Right lobe of liver (tissue), 6 donors: Measurements from ENCODE around the gene TRMT6. TPM values are rescaled to one million over a fixed set of nuclear protein-coding genes. Genes with fewer than 3 reads are reported as not detected.

ENCODE experiments used
- ATAC-seq, 4 donors: fragments of 200-7000 bp; cut with Tn5 transposase; one replicate each; pipeline ENCODE4 v1.9.1; 2020; ENCODE audit warnings: mild to moderate bottlenecking in 4 of 4, moderate library complexity in 4 of 4
- DNase-seq, 3 donors: peaks; one replicate each; pipeline ENCODE4 v3.0.0-alpha.2; 2020
- H3K27ac ChIP-seq, 3 donors: fragments of 200-600 bp; one replicate each; pipeline ENCODE4 v1.8.0; 2022
- H3K27me3 ChIP-seq, 2 donors: fragments of 200-600 bp; one replicate each; pipeline ENCODE4 v1.8.0; 2022
- H3K36me3 ChIP-seq, 4 donors: fragments of 200-600 bp; sonication (generic) in 1 of 4; one replicate each; pipeline versions ENCODE4 v1.5.1 to v1.8.0; 2017 to 2022; ENCODE audit warnings: control low read depth in 1 of 4
- H3K4me1 ChIP-seq, 4 donors: fragments of 200-600 bp; sonication (generic) in 1 of 4; one replicate each; pipeline versions ENCODE4 v1.5.1 to v1.8.0; 2017 to 2022; ENCODE audit warnings: control low read depth in 1 of 4
- H3K4me3 ChIP-seq, 3 donors: fragments of 200-600 bp; one replicate each; pipeline ENCODE4 v1.8.0; 2022
- H3K9me3 ChIP-seq, 4 donors: fragments of 200-600 bp; sonication (generic) in 1 of 4; one replicate each; pipeline versions ENCODE4 v1.5.1 to v1.8.0; 2017 to 2022; ENCODE audit warnings: control low read depth in 1 of 4
- CTCF ChIP-seq, 4 donors: fragments of 200-600 bp in 3 of 4; fragments of 450-650 bp in 1 of 4; IDR thresholded peaks; one replicate each; pipeline versions ENCODE4 v1.5.1 to v1.8.0; 2016 to 2022; ENCODE audit warnings: antibody characterized with exemption in 4 of 4, mild to moderate bottlenecking in 2 of 4
- POLR2A ChIP-seq: fragments of 450-650 bp; IDR thresholded peaks from one replicate; pipeline ENCODE4 v1.6.1; 2017; ENCODE audit warnings: antibody characterized with exemption, mild to moderate bottlenecking
- WGBS: methylation state at CpG from one replicate; pipeline ENCODE4 v1.1.6; 2018; ENCODE audit warnings: low coverage, low lambda C conversion rate; ENCODE audit not compliant: insufficient coverage; ENCODE audit errors: missing lambda C conversion rate; 5-methylcytosine and 5-hydroxymethylcytosine counted together
- intact Hi-C, 2 donors: fragments of 100-400 bp; cut with DNase I; formaldehyde crosslinking; loops; one replicate each; pipeline versions ENCODE4 v1.11.2 to v1.14.1; 2022
- long read RNA-seq: library from polyadenylated mRNA; unstranded; transcript quantifications from one replicate; pipeline ENCODE4 v2.0.0, GENCODE V29; 2019
- total RNA-seq, 6 experiments: library from RNA; depleted of rRNA in 2 of 6; stranded (reverse); fragments of >200 nt in 2 of 6; fragmentation: NEBNext Ultra II Directional in 3 of 6; extraction: Animal tissue kit (Norgen Biotek cat#: 25700) in 3 of 6; gene quantifications; one replicate each; pipeline versions ENCODE4 v1.1.0 to v1.2.4, GENCODE V29; 2016 to 2023
- donor health status: DM: no; HTN: yes; CAD: no.
- donor health status: DM: no; HTN: no; CAD: no.
- donor health status: DM: no; HTN: no; CAD: no.
- donor health status: DM: no; HTN: yes; CAD: no.
- donor health status: DM: no; HTN: yes; CAD: no.

TRMT6 gene
- total RNA-seq: 1 to 10 TPM; 2.8 to 5.8 (median 4.3) TPM
- long read RNA-seq: 0 reads

GRCh38 chr20:5950271-5951031 is at the start of gene TRMT6, which contains the start of gene MCM8:
TRMT6 (minus strand) TSS chr20:5950533; CDS start chr20:5950405, 128 bp downstream.
MCM8 (plus strand) TSS chr20:5950652; CDS start chr20:5952016, 1,364 bp downstream.
- ATAC-seq (peak; percentile 100), DNase-seq (peak; percentile 96 to 97 (median 96))
- TF ChIP-seq POLR2A (peak; percentile 48), CTCF (IDR thresholded peaks at IDR 0.05) (no peak)
- Histone ChIP-seq H3K27me3 (no peaks in the 10 kb centered on the region), H3K4me3 (peak within 1 kb of the TSS; percentile 86 to 98 (median 93)), H3K4me1 (peaks cover 0 to 15% (median 2%) of the 10 kb centered on the region in 4 donors), H3K9me3 (no peaks in the 10 kb centered on the region), H3K27ac (peak within 1 kb of the TSS in 1 of 3 donors; percentile 50), H3K36me3 (peaks cover 0 to 23% (median 4%) of the 10 kb centered on the region in 4 donors)
- under 1% methylated on average over 35 of the region's 61 CpGs for WGBS
- intact Hi-C loops: no loop called here

- DNase-seq: no peak
- intact Hi-C loops: no loop called here
- no peaks in the 10 kb centered on the region for H3K36me3 ChIP-seq
- TF ChIP-seq POLR2A: no peak
- no peak for TF ChIP-seq CTCF (IDR thresholded peaks at IDR 0.05)
- ATAC-seq: no peak
- no peaks in the 10 kb centered on the region for H3K27me3 ChIP-seq
- H3K4me1 ChIP-seq: peaks cover 0 to 4% (median 0%) of the 10 kb centered on the region in 4 donors
- no peaks in the 10 kb centered on the region for H3K9me3 ChIP-seq
- H3K27ac ChIP-seq: no peak overlapping the region
- no peak overlapping the region for H3K4me3 ChIP-seq
- 90% methylated on average over 9 of the region's 9 CpGs for WGBS
Observed at GRCh38 chr20:5999783-6000182, 49.5 kb upstream of the TRMT6 start.

GRCh38 chr20:5996765-5997164 is 46.4 kb upstream of the TRMT6 start:
- no peak overlapping the region for H3K27ac ChIP-seq
- no peaks in the 10 kb centered on the region for H3K9me3 ChIP-seq
- no peak for TF ChIP-seq CTCF (IDR thresholded peaks at IDR 0.05)
- no peak for TF ChIP-seq POLR2A
- no peak overlapping the region for H3K4me3 ChIP-seq
- no peaks in the 10 kb centered on the region for H3K4me1 ChIP-seq
- DNase-seq (no peak), ATAC-seq (peak in 2 of 4 donors; percentile 21 to 26)
- no peaks in the 10 kb centered on the region for H3K27me3 ChIP-seq
- WGBS: 100% methylated on average over 1 of the region's 1 CpG
- intact Hi-C loops: no loop called here
- H3K36me3 ChIP-seq: no peaks in the 10 kb centered on the region

GRCh38 chr20:5991623-5992441 is 41.5 kb upstream of the TRMT6 start:
- no peaks in the 10 kb centered on the region for H3K27me3 ChIP-seq
- H3K4me1 ChIP-seq: no peaks in the 10 kb centered on the region
- WGBS: 94% methylated on average over 2 of the region's 2 CpGs
- no peak overlapping the region for H3K4me3 ChIP-seq
- intact Hi-C loops: no loop called here
- no peak for ATAC-seq
- DNase-seq: no peak
- H3K9me3 ChIP-seq: no peaks in the 10 kb centered on the region
- TF ChIP-seq POLR2A (no peak), CTCF (IDR thresholded peaks at IDR 0.05) (no peak)
- peaks cover 0 to 4% (median 0%) of the 10 kb centered on the region in 4 donors for H3K36me3 ChIP-seq
- H3K27ac ChIP-seq: no peak overlapping the region
